NT2/D1 (cell line): ENCODE data around the gene FBXL4.

Experiments used
- DNase-seq: peaks from one replicate; pipeline ENCODE4 v3.0.0-alpha.2; 2011; ENCODE audit warnings: low read depth, low spot score
- H3K27me3 ChIP-seq: 2 replicates; pipeline ENCODE4 v1.6.0; 2011; ENCODE audit warnings: mild to moderate bottlenecking; ENCODE audit not compliant: insufficient read length, insufficient read depth
- H3K36me3 ChIP-seq: 2 replicates; pipeline ENCODE4 v1.6.1; 2011; ENCODE audit warnings: mild to moderate bottlenecking, low read length, mixed read lengths; ENCODE audit not compliant: insufficient read depth, insufficient read length
- H3K4me1 ChIP-seq: 2 replicates; pipeline ENCODE4 v1.5.1; 2011; ENCODE audit not compliant: insufficient read depth, insufficient read length
- H3K4me3 ChIP-seq: 2 replicates; pipeline ENCODE4 v1.5.1; 2011; ENCODE audit warnings: low read depth; ENCODE audit not compliant: insufficient read length
- H3K9ac ChIP-seq: 2 replicates; pipeline ENCODE4 v1.6.0; 2011; ENCODE audit warnings: low read depth; ENCODE audit not compliant: insufficient read length
- H3K9me3 ChIP-seq: 2 replicates; pipeline ENCODE4 v1.5.1; 2011; ENCODE audit warnings: mild to moderate bottlenecking, low read length; ENCODE audit not compliant: insufficient read depth
- SUZ12 ChIP-seq: IDR thresholded peaks from 2 replicates; pipeline ENCODE4 v1.6.1; 2011; ENCODE audit not compliant: insufficient read length, insufficient read depth; ENCODE audit errors: extremely low read depth
- YY1 ChIP-seq: IDR thresholded peaks from 2 replicates; pipeline ENCODE4 v1.6.1; 2011; ENCODE audit not compliant: insufficient read length, insufficient read depth
- ZNF274 ChIP-seq: IDR thresholded peaks from 2 replicates; pipeline ENCODE4 v1.6.1; 2011; ENCODE audit warnings: mild to moderate bottlenecking, low read depth, low read length

Gene FBXL4

DNA sequence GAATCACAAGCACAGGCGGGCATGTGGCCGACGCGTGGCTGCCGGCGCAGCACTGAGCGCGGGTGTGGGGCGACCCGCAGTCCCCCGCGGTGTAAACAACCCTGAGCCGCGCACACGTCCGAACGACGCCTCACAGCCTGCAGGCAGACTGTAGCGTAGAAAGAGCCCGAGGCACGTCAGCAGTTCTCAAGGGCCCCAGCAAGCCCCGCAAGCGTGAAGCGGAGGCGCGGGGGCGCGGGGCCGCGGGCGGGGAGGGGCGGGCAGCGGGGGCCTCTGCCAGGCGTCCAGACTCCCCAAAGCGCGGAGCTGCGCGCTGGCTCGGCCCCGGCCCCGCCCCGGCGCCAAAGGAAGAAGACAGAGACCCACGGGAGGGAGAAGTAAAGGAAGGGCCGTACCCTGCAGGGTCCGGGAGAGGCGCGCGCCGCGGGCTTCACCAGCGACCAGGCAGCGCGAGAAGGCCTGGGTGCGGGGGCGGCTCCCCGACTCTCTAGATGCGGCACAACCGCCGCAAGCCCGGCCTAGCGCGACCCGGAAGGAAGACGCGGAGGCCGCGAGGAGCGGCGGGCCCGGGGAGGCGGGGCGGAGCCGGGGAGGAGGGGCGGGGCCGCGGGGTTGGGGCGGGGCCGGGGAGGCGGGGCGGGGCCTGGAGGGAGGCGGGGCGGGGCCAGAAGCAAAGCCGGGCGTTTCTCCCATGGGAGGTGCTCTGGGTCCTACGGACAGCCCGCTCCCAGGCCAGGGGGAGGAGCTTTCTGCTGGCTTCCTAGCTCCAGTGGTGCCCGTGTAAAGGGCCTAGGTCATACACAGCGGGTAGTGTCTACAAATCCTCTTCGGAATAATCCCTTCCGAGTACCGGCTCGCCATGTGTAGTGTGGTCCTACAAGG is at the start of gene FBXL4:
TSS of gene FBXL4 (minus strand) at position 536 of the 882 bp plus-strand sequence. CDS start 20,958 bp downstream, outside the sequence.
- peak within 1 kb of the TSS; percentile 76 for H3K9ac ChIP-seq
- no peaks in the 10 kb centered on the region for H3K36me3 ChIP-seq
- peaks cover 10% of the 10 kb centered on the region; the same call in 1 of the 2 replicates for H3K9me3 ChIP-seq
- no peaks in the 10 kb centered on the region for H3K4me1 ChIP-seq
- TF ChIP-seq SUZ12, result no peak
- peak; percentile 62 for DNase-seq
- H3K4me3 ChIP-seq, result peak within 1 kb of the TSS; percentile 69
- H3K27me3 ChIP-seq, result no peaks in the 10 kb centered on the region

DNA sequence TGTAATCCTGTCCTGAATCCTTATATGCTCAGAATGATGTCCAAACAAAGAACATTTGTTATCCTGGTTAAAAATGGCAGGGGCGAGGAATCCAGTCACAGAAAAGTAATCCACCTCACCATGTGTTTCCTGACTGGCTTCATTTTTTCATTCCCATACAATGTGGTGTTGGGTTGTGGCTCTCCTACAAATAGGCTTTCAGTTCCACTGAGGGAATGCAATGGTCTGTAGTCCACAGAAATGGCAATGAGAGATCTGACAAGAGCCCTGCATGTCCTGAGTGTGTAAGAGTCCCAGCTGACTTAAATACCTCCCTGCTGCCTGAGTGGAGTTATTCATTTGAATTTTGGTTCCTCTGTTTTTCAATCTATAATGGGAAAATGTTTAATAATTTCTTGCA is 47.4 kb upstream of the FBXL4 start:
- H3K36me3 ChIP-seq, result no peaks in the 10 kb centered on the region
- no peak overlapping the region for H3K4me3 ChIP-seq
- no peaks in the 10 kb centered on the region for H3K9me3 ChIP-seq
- no peak for DNase-seq
- H3K27me3 ChIP-seq, result no peaks in the 10 kb centered on the region
- no peak for TF ChIP-seq SUZ12
- TF ChIP-seq YY1, result no peak
- no peak for TF ChIP-seq ZNF274
- H3K9ac ChIP-seq, result no peak overlapping the region
- no peaks in the 10 kb centered on the region for H3K4me1 ChIP-seq

DNA sequence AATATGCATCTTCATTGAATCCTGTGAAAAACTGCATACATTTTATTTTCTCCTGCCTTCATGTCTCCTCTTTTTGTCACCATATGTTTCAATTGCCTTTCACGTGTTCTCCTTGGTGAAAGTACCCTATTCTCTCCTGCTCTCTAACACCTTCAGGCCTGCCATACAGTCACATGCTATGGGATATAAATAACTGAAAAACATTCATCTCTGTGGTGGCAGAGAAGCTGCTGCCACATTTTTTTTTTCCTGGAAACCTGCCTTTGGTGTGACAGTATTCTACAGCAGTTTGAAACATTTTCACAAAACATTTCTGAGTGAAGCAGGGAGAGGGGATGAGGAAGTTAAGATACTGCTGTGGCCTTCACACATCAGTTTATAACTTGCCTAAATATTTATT is 44.8 kb upstream of the FBXL4 start:
- Histone ChIP-seq H3K4me3 (no peak overlapping the region), H3K9ac (no peak overlapping the region), H3K4me1 (no peaks in the 10 kb centered on the region), H3K36me3 (no peaks in the 10 kb centered on the region), H3K9me3 (no peaks in the 10 kb centered on the region), H3K27me3 (no peaks in the 10 kb centered on the region)
- no peak for DNase-seq
- TF ChIP-seq YY1, result no peak
- TF ChIP-seq ZNF274, result no peak
- TF ChIP-seq SUZ12, result no peak

DNA sequence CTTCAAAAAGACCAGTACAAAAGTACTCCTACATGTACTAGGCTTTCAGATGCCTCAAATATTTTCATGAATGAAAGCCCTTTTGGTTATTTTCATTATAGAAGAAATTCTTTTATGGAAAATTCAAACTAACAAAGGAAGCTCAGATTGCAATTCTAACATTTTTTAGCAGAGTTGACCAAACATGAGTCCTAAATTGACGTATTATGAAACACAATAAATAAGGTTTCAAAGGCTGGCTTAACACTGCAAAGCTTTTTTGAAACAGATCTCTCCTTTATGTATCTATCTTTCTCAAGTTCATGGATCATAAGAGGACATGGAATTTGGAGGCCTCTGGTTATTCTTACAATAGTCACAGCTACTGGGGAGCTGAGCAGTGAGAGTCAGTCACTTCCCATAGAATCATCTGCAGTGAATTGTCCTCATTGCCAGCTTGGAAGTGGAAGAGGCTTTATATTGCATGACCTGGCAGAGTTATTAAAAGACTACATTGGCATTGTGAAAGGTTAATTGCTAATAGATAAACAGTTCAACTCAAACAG is 38.4 kb upstream of the FBXL4 start:
- Histone ChIP-seq H3K4me1 (no peaks in the 10 kb centered on the region), H3K9me3 (no peaks in the 10 kb centered on the region), H3K27me3 (no peaks in the 10 kb centered on the region), H3K4me3 (no peak overlapping the region), H3K9ac (no peak overlapping the region), H3K36me3 (no peaks in the 10 kb centered on the region)
- no peak for TF ChIP-seq SUZ12
- no peak for TF ChIP-seq ZNF274
- TF ChIP-seq YY1, result no peak
- no peak for DNase-seq

DNA sequence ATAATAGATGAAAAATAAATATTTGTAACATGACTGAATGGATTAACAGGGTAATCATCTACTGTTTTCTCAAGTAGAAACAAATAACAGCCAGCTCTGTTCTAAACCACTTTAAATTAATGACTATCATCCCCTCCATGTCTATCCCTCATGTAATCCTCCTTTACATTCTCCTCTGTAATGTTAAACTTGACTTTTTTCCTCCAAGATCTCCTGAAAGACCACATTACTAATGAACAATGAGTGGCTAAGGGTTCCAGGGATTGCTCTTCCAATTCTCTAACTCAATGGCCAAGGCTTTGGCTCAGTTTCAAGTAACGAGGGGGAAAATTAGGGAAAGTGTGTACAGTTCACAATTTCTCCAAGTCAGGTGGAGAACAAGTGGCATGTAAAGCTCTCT is 37.6 kb upstream of the FBXL4 start:
- Histone ChIP-seq H3K36me3 (no peaks in the 10 kb centered on the region), H3K4me1 (no peaks in the 10 kb centered on the region), H3K4me3 (no peak overlapping the region), H3K27me3 (no peaks in the 10 kb centered on the region), H3K9me3 (no peaks in the 10 kb centered on the region), H3K9ac (no peak overlapping the region)
- DNase-seq, result no peak
- TF ChIP-seq SUZ12, result no peak
- no peak for TF ChIP-seq ZNF274

DNA sequence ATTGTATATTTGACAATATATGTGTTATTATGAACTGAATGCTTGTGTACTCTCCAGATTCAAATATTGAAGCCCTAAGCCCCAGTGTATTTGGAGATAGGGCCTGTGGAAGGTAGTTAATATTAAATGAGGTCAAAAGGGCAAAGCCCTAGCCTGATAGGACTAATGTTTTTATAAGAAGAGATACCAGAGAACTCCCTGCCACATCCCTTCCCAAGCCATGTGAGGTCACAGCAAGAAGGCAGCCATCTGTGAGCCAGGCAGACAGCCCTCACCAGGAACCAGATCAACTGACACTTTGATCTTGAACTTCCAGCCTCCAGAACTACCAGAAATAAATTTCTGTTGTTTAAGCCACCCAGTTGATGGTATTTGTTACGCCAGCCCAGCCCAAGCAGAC is 36.4 kb upstream of the FBXL4 start:
- Histone ChIP-seq H3K4me1 (no peaks in the 10 kb centered on the region), H3K36me3 (no peaks in the 10 kb centered on the region), H3K9me3 (no peaks in the 10 kb centered on the region), H3K4me3 (no peak overlapping the region), H3K9ac (no peak overlapping the region), H3K27me3 (no peaks in the 10 kb centered on the region)
- no peak for DNase-seq
- no peak for TF ChIP-seq ZNF274
- TF ChIP-seq YY1, result no peak
- TF ChIP-seq SUZ12, result no peak

DNA sequence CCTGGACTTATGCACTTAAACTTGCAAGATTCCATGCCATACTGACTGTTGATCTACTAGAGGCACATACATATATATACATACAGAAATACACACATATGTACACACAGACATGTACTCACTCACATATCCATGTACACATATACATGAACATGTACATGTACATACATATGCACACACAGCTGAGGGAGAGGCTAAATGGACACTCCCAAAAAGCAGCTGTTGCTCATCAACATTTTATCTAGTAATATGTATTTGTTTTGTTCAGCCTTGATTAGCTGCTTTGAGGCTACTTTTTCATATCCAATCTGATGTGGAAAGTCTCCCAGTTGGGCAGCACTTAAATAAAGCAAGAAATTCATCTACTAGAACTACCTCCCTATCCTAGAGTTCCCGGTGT is 33.7 kb upstream of the FBXL4 start:
- no peaks in the 10 kb centered on the region for H3K4me1 ChIP-seq
- TF ChIP-seq ZNF274, result no peak
- no peak for TF ChIP-seq YY1
- TF ChIP-seq SUZ12, result no peak
- no peaks in the 10 kb centered on the region for H3K9me3 ChIP-seq
- no peak overlapping the region for H3K9ac ChIP-seq
- H3K36me3 ChIP-seq, result no peaks in the 10 kb centered on the region
- no peak for DNase-seq
- H3K27me3 ChIP-seq, result no peaks in the 10 kb centered on the region
- H3K4me3 ChIP-seq, result no peak overlapping the region
